CD4-positive, alpha-beta T cell (primary cell): ENCODE measurements around the gene SALL1. TPM values are rescaled to one million over a fixed set of nuclear protein-coding genes. Genes with fewer than 3 reads are reported as not detected.

Experiments
- ATAC-seq: fragments of 200-7000 bp; cut with Tn5 transposase; one replicate; pipeline ENCODE4 v1.10.0; 2022; ENCODE audit warnings: mild to moderate bottlenecking; ENCODE audit not compliant: poor library complexity
- CTCF ChIA-PET: fragments of 350-600 bp; sonication (Branson Sonifier 250); formaldehyde crosslinking; loops from one replicate; lab custom pipeline; 2021; ENCODE audit warnings: antibody characterized with exemption, inconsistent platforms; lab: Charles Lee
- POLR2A ChIA-PET: fragments of 350-600 bp; sonication (Branson Sonifier 250); formaldehyde crosslinking; loops from one replicate; lab custom pipeline; 2021; ENCODE audit warnings: antibody characterized with exemption, inconsistent platforms; lab: Charles Lee
- DNase-seq, 14 experiments: peaks; one replicate each; pipeline ENCODE4 v3.0.0-alpha.2; 2013 to 2020; ENCODE audit warnings: mixed read lengths in 2 of 14
- H3K27ac ChIP-seq, 2 donors: one replicate each; pipeline versions ENCODE4 v1.5.1 to v1.7.0; 2013; ENCODE audit warnings: low read length in 2 of 2, low read depth in 1 of 2, mild to moderate bottlenecking in 1 of 2
- H3K27me3 ChIP-seq, 2 experiments: 1 replicate in 1 of 2; 2 replicates in 1 of 2; pipeline versions ENCODE4 v1.6.1 to v1.7.0; 2013; ENCODE audit warnings: low read length in 2 of 2, control low read depth in 1 of 2, mild to moderate bottlenecking in 1 of 2, moderate library complexity in 1 of 2; ENCODE audit not compliant: insufficient read depth in 2 of 2, control insufficient read depth in 1 of 2
- H3K36me3 ChIP-seq: one replicate; pipeline ENCODE4 v1.6.1; 2013; ENCODE audit warnings: low read length, control low read depth; ENCODE audit not compliant: insufficient read depth
- H3K4me1 ChIP-seq: one replicate; pipeline ENCODE4 v1.6.1; 2013; ENCODE audit warnings: low read length, control low read depth; ENCODE audit not compliant: insufficient read depth
- H3K4me3 ChIP-seq: one replicate; pipeline ENCODE4 v1.5.1; 2013; ENCODE audit warnings: mild to moderate bottlenecking, low read length, moderate library complexity
- H3K9me3 ChIP-seq, 2 experiments: 1 replicate in 1 of 2; 2 replicates in 1 of 2; pipeline versions ENCODE4 v1.6.1 to v1.7.0; 2013; ENCODE audit warnings: low read length in 2 of 2, mild to moderate bottlenecking in 2 of 2, control low read depth in 1 of 2, moderate library complexity in 1 of 2; ENCODE audit not compliant: control insufficient read depth in 1 of 2, insufficient read depth in 1 of 2
- H3K27ac Mint-ChIP-seq: one replicate; pipeline ENCODE4 v1.8.0; 2020; ENCODE audit warnings: mixed read lengths
- H3K27me3 Mint-ChIP-seq: one replicate; pipeline ENCODE4 v1.8.0; 2021; ENCODE audit warnings: mixed read lengths
- H3K36me3 Mint-ChIP-seq: one replicate; pipeline ENCODE4 v1.8.0; 2021; ENCODE audit warnings: low read depth, mixed read lengths
- H3K4me1 Mint-ChIP-seq: one replicate; pipeline ENCODE4 v1.8.0; 2021; ENCODE audit warnings: low read depth, mixed read lengths
- H3K4me3 Mint-ChIP-seq: one replicate; pipeline ENCODE4 v1.8.0; 2020; ENCODE audit warnings: mild to moderate bottlenecking, mixed read lengths
- H3K9me3 Mint-ChIP-seq: one replicate; pipeline ENCODE4 v1.8.0; 2020; ENCODE audit warnings: mixed read lengths
- intact Hi-C, 2 experiments: fragments of 100-400 bp; cut with DNase I in 1 of 2; cut with micrococcal nuclease in 1 of 2; formaldehyde crosslinking; loops; one replicate each; pipeline versions ENCODE4 v1.15.1 to v1.9.0; 2023 to 2025; cut with DNase I, micrococcal nuclease
- total RNA-seq, 174 experiments: library from RNA in 2 of 174; stranded (reverse) in 2 of 174; gene quantifications; one replicate each; pipeline ENCODE4 v1.2.3 and lab custom pipeline; 2021 to 2026
- TF ChIP-seq, protein P1 (sequence below): fragments of 200-600 bp; IDR thresholded peaks from one replicate; pipeline ENCODE4 v1.8.0; 2022; ENCODE audit warnings: antibody characterized with exemption, mild to moderate bottlenecking

SALL1 gene
- total RNA-seq, 2 experiments from 2014 or later: not detected

GRCh38 chr16:51133688-51134087 lies 17.4 kb downstream of the SALL1 start:
- ATAC-seq (no peak), DNase-seq (no peak)
- peaks cover 53% of the 10 kb centered on the region for H3K27me3 Mint-ChIP-seq
- H3K27ac Mint-ChIP-seq: no peak overlapping the region
- ChIA-PET POLR2A (no interaction called here), CTCF (no interaction called here)
- TF ChIP-seq, protein P1, sequence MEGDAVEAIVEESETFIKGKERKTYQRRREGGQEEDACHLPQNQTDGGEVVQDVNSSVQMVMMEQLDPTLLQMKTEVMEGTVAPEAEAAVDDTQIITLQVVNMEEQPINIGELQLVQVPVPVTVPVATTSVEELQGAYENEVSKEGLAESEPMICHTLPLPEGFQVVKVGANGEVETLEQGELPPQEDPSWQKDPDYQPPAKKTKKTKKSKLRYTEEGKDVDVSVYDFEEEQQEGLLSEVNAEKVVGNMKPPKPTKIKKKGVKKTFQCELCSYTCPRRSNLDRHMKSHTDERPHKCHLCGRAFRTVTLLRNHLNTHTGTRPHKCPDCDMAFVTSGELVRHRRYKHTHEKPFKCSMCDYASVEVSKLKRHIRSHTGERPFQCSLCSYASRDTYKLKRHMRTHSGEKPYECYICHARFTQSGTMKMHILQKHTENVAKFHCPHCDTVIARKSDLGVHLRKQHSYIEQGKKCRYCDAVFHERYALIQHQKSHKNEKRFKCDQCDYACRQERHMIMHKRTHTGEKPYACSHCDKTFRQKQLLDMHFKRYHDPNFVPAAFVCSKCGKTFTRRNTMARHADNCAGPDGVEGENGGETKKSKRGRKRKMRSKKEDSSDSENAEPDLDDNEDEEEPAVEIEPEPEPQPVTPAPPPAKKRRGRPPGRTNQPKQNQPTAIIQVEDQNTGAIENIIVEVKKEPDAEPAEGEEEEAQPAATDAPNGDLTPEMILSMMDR: no peak
- Histone ChIP-seq H3K4me1 (no peaks in the 10 kb centered on the region), H3K9me3 (peaks cover 0 to 19% of the 10 kb centered on the region in 2 experiments), H3K36me3 (no peaks in the 10 kb centered on the region), H3K27me3 (peaks cover 16 to 21% of the 10 kb centered on the region in 2 experiments), H3K27ac (no peak overlapping the region), H3K4me3 (no peak overlapping the region)
- H3K4me3 Mint-ChIP-seq: no peak overlapping the region
- peaks cover 2% of the 10 kb centered on the region for H3K9me3 Mint-ChIP-seq
- intact Hi-C loops: no loop called here
- no peaks in the 10 kb centered on the region for H3K4me1 Mint-ChIP-seq
- no peaks in the 10 kb centered on the region for H3K36me3 Mint-ChIP-seq

GRCh38 chr16:51133183-51133582 lies 17.9 kb downstream of the SALL1 start:
- ChIA-PET CTCF (no interaction called here), POLR2A (no interaction called here)
- Mint-ChIP-seq H3K9me3 (no peaks in the 10 kb centered on the region), H3K36me3 (no peaks in the 10 kb centered on the region), H3K4me3 (no peak overlapping the region), H3K27ac (no peak overlapping the region), H3K4me1 (no peaks in the 10 kb centered on the region), H3K27me3 (peaks cover 48% of the 10 kb centered on the region)
- H3K36me3 ChIP-seq: no peaks in the 10 kb centered on the region
- no peak overlapping the region for H3K27ac ChIP-seq
- TF ChIP-seq, protein P1: no peak
- ATAC-seq (no peak), DNase-seq (no peak)
- H3K9me3 ChIP-seq: peaks cover 0 to 23% of the 10 kb centered on the region in 2 experiments
- intact Hi-C loops: no loop called here
- no peak overlapping the region for H3K4me3 ChIP-seq
- H3K4me1 ChIP-seq: no peaks in the 10 kb centered on the region
- H3K27me3 ChIP-seq: peaks cover 16 to 21% of the 10 kb centered on the region in 2 experiments

DNA sequence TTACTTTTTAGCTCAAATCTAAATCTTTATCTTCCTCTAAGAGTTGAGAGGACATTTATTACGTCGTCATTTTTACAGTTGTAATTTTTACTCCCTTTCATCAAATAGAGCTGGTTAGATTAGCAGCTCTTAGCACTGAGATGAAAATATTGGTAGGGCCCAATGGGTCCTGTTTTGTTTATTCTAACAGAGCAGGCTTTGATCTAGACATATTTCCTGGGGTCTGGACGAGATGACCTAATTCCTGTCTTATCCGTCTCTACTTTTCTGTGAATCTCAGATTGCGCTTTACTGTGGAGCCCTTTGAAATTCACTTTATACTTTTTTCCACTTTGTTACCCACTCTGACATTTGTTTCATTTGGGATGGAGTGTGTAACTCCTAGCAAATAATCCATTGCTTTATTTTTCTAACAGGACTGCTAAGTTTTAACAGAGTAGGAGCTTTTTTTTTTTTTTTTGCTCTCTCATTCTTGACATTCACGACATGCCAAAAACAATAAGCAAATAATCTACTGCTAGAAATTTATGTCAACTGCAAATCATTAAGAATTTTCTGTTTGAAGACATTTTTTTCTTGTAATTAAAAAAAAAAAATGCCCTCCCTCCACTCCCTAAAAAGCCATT lies 18.5 kb downstream of the SALL1 start:
- TF ChIP-seq, protein P1: no peak
- ChIA-PET POLR2A (no interaction called here), CTCF (no interaction called here)
- Mint-ChIP-seq H3K36me3 (no peaks in the 10 kb centered on the region), H3K27me3 (peaks cover 51% of the 10 kb centered on the region), H3K4me3 (no peak overlapping the region), H3K4me1 (no peaks in the 10 kb centered on the region), H3K27ac (no peak overlapping the region), H3K9me3 (no peaks in the 10 kb centered on the region)
- Histone ChIP-seq H3K36me3 (no peaks in the 10 kb centered on the region), H3K27ac (no peak overlapping the region), H3K4me1 (no peaks in the 10 kb centered on the region), H3K9me3 (peaks cover 0 to 23% of the 10 kb centered on the region in 2 experiments), H3K4me3 (no peak overlapping the region), H3K27me3 (peaks cover 16 to 21% of the 10 kb centered on the region in 2 experiments)
- intact Hi-C loops: no loop called here
- DNase-seq (no peak), ATAC-seq (no peak)
